GM12865 (cell line): ENCODE results near the gene SNRPA1.

ENCODE experiments used
- DNase-seq: peaks from one replicate; pipeline ENCODE4 v3.0.0; 2010; ENCODE audit warnings: low read depth
- H3K4me3 ChIP-seq: 2 replicates; pipeline ENCODE4 v1.5.1; 2011; ENCODE audit warnings: mild to moderate bottlenecking, low read depth, low read length, control low read depth
- TF ChIP-seq, protein P1 (sequence below): IDR thresholded peaks from 2 replicates; pipeline ENCODE4 v1.5.1; 2011; ENCODE audit warnings: low read length, control low read depth, low read depth, inconsistent platforms; ENCODE audit not compliant: insufficient read depth; ENCODE audit errors: missing control alignments

Gene SNRPA1

DNA sequence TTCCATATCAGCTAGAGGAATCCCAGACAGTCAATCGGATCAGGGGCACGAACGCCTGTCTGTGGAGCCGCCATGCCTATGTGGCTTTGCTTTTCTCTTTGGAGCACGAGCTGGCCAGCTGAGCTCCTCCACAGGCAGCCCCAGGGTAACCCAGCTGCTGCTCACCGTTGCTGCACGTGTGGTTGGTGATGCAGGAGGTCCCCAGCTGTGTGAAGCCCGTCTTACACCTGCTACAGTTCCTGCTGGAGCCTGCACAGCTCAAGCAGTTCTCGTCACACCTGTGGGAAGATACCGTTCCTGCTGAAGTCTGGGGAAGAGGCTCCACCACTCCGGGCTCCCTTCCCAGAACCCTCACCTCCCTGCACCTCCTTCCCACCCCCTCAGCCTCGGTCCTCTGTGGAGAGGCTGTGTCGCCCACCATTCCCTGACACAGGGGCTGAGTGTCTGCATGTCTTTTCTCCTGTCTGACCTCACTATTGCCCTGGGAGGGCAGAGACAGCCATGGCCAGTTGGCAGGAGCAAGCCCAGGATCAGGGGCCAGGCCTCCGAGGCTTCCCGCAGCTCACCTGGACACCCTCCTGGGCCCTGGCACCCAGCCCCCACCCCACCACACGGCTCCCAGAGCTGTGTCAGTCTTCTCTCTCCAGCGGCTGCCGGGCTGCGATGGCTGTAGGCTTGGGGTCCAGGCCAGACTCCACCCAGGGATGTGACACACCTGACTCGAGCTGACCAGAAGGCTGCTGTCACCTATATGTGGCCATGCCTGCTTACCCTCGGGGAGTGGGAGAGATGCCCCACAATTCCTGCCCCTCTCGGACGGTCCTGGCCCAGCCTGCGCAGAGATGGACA, 12.2 kb upstream of the SNRPA1 start:
- DNase-seq = no peak
- no peak overlapping the region for H3K4me3 ChIP-seq
- TF ChIP-seq, protein P1, sequence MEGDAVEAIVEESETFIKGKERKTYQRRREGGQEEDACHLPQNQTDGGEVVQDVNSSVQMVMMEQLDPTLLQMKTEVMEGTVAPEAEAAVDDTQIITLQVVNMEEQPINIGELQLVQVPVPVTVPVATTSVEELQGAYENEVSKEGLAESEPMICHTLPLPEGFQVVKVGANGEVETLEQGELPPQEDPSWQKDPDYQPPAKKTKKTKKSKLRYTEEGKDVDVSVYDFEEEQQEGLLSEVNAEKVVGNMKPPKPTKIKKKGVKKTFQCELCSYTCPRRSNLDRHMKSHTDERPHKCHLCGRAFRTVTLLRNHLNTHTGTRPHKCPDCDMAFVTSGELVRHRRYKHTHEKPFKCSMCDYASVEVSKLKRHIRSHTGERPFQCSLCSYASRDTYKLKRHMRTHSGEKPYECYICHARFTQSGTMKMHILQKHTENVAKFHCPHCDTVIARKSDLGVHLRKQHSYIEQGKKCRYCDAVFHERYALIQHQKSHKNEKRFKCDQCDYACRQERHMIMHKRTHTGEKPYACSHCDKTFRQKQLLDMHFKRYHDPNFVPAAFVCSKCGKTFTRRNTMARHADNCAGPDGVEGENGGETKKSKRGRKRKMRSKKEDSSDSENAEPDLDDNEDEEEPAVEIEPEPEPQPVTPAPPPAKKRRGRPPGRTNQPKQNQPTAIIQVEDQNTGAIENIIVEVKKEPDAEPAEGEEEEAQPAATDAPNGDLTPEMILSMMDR = no peak

DNA sequence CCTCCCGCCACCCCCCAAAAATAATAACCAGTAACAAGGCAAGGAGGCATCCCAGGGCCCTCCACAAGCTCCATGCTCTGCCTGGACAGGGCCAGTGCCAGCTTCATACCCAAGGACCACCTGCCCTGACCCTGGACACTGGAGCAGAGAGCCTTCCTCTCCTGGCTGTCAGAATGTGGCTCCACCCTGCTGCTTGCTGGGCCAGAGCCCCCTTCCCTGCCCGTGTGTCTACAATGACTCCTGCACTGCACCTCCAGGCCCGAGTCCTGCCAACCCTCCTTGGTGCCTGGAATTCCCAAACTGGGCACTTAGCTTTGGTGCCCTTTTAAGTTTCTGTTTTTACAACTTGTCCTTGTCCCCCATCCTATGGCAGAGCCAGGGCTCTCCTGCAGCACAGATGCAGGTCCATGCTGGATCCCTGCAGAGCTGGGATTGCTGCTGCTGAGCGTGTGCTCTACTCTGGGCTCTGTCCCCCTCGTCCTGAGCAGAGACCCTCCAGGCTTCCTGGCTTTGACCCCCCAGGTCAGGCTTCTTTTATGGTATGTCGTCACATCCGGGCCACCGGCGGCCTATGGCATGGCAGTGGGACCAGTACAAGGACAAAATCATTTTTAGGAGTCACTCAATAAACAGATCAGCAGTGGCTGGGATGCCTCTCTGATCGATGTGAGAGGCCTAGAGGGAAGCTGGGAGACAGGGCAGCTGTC, 11.4 kb upstream of the SNRPA1 start:
- DNase-seq = no peak
- H3K4me3 ChIP-seq = no peak overlapping the region
- TF ChIP-seq, protein P1 = no peak

DNA sequence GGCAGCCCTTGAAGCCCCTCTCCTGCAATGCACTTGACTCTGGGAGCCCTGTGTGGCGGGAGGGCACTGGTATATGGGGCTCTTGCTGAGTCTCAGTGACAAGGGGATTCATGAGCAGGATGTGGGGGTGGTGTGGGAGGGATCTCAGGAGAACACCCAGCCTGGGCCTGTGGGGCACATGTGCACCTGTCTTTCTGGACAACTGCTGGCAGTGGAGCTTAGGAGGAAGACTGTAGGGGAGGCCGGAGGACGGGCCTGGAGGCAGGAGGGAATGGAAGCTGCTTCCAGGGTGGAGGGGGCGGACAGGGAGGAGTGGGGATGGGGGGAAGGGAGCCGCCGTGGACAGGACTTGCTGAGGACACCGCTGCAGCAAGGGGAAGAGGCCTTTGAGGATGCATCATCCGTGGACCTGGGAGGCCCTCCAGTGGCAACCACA, 10.8 kb upstream of the SNRPA1 start:
- no peak overlapping the region for H3K4me3 ChIP-seq
- no peak for DNase-seq
- TF ChIP-seq, protein P1 = no peak

- DNase-seq = no peak
- TF ChIP-seq, protein P1 = no peak
- no peak overlapping the region for H3K4me3 ChIP-seq
Observed at GRCh38 chr15:101303408-101303807, 8.4 kb upstream of the SNRPA1 start.

- TF ChIP-seq, protein P1 = no peak
- DNase-seq = no peak
- no peak overlapping the region for H3K4me3 ChIP-seq
Observed at GRCh38 chr15:101296418-101297405, 1.7 kb upstream of the SNRPA1 start.

GRCh38 chr15:101295607-101296161, 636 bp upstream of the SNRPA1 start:
- TF ChIP-seq, protein P1 = no peak
- DNase-seq = no peak
- peak overlapping the region; percentile 100 for H3K4me3 ChIP-seq
